GM12878 (cell line): ENCODE measurements around the gene ZNF142. TPM values are rescaled to one million over a fixed set of nuclear protein-coding genes. Genes with fewer than 3 reads are reported as not detected.

Experiments used
- BRCA1 ChIP-seq: IDR thresholded peaks from 2 replicates; pipeline ENCODE4 v1.6.1; 2011; ENCODE audit warnings: low read depth, low read length, improper control_type of control experiment
- GATAD2B ChIP-seq: fragments of 450-650 bp; conservative IDR thresholded peaks from 2 replicates; pipeline ENCODE4 v1.6.1; 2017; ENCODE audit warnings: low read depth, mild to moderate bottlenecking, moderate library complexity
- HDAC2 ChIP-seq: fragments of 200-600 bp; sonication (generic); IDR thresholded peaks from 2 replicates; pipeline ENCODE4 v1.6.1; 2017
- MXI1 ChIP-seq: fragments of 150-350 bp; IDR thresholded peaks from 2 replicates; pipeline ENCODE4 v1.6.1; 2011; ENCODE audit warnings: low read depth, mild to moderate bottlenecking, inconsistent platforms, low read length, improper control_type of control experiment
- NFIC ChIP-seq: IDR thresholded peaks from 2 replicates; pipeline ENCODE4 v1.6.1; 2012; ENCODE audit warnings: low read depth, mild to moderate bottlenecking, inconsistent platforms, low read length, moderate library complexity
- RFX5 ChIP-seq: IDR thresholded peaks from 2 replicates; pipeline ENCODE4 v1.6.1; 2011; ENCODE audit warnings: low read depth, low read length, improper control_type of control experiment
- SUZ12 ChIP-seq: fragments of 200-600 bp; sonication (generic); IDR thresholded peaks from one replicate; pipeline ENCODE4 v1.6.1; 2018; ENCODE audit warnings: antibody characterized with exemption, mild to moderate bottlenecking; ENCODE audit not compliant: unreplicated experiment
- TAF1 ChIP-seq: IDR thresholded peaks from 2 replicates; pipeline ENCODE4 v1.6.1; 2011; ENCODE audit warnings: mild to moderate bottlenecking, low read depth, low read length, borderline replicate concordance
- TBL1XR1 ChIP-seq: IDR thresholded peaks from 2 replicates; pipeline ENCODE4 v1.6.1; 2012; ENCODE audit warnings: low read depth, low read length, improper control_type of control experiment
- TCF7 ChIP-seq: IDR thresholded peaks from 2 replicates; pipeline ENCODE4 v1.6.1; 2014; ENCODE audit warnings: antibody characterized with exemption, borderline replicate concordance
- ZNF384 ChIP-seq: IDR thresholded peaks from 2 replicates; pipeline ENCODE4 v1.6.1; 2012; ENCODE audit warnings: low read depth, mild to moderate bottlenecking, low read length, improper control_type of control experiment, borderline replicate concordance
- polyA plus RNA-seq, 11 experiments: library from polyadenylated mRNA; depleted of rRNA in 4 of 11; unstranded in 6 of 11; stranded (reverse) in 5 of 11; fragments of >200 nt; fragmentation: Nextera tagmentation in 4 of 11; fragmentation: Illumina TruSeq in 1 of 11; extraction: Ambion mirVana in 4 of 11; extraction: Trizol in 1 of 11; gene quantifications; 1 replicate in 1 of 11; 2 replicates in 10 of 11; pipeline versions ENCODE4 v1.2.1 to v1.2.3, GENCODE V29; 2011 to 2016; ENCODE audit warnings: inconsistent platforms in 2 of 11, missing spikeins in 2 of 11, low read depth in 1 of 11
- total RNA-seq, 4 experiments: library from RNA; depleted of rRNA in 3 of 4; stranded (reverse); fragments of >200 nt in 3 of 4; fragmentation: Illumina TruSeq in 1 of 4; extraction: Trizol in 1 of 4; gene quantifications; 2 replicates each; pipeline versions ENCODE4 v1.2.1 to v1.2.3, GENCODE V29; 2013 to 2021
- TF ChIP-seq, protein P1 (sequence below): IDR thresholded peaks from 2 replicates; pipeline ENCODE4 v1.6.1; 2012; ENCODE audit warnings: low read depth, low read length, improper control_type of control experiment
- TF ChIP-seq, protein P2 (sequence below): IDR thresholded peaks from 2 replicates; pipeline ENCODE4 v1.6.1; 2012; ENCODE audit warnings: mild to moderate bottlenecking, low read depth, low read length
- TF ChIP-seq, protein P3 (sequence below): fragments of 450-650 bp; IDR thresholded peaks from 2 replicates; pipeline ENCODE4 v1.6.1; 2016; ENCODE audit warnings: mild to moderate bottlenecking, moderate library complexity, borderline replicate concordance
- TF ChIP-seq, protein P4 (sequence below): fragments of 450-650 bp; IDR thresholded peaks from 2 replicates; pipeline ENCODE4 v1.6.1; 2017; ENCODE audit warnings: mild to moderate bottlenecking, low read depth, inconsistent platforms; ENCODE audit not compliant: poor library complexity, severe bottlenecking
- TF ChIP-seq, protein P5 (sequence below): fragments of 150-350 bp; IDR thresholded peaks from 2 replicates; pipeline ENCODE4 v1.6.1; 2014; ENCODE audit warnings: mild to moderate bottlenecking, low read depth, low read length

The ZNF142 gene
- total and polyA plus RNA-seq, 10 of the 15 experiments (the other 5 are each of a cell fraction or from before 2014, with no cell fraction given): 1.3 to 40.9 (median 15.0) TPM

DNA sequence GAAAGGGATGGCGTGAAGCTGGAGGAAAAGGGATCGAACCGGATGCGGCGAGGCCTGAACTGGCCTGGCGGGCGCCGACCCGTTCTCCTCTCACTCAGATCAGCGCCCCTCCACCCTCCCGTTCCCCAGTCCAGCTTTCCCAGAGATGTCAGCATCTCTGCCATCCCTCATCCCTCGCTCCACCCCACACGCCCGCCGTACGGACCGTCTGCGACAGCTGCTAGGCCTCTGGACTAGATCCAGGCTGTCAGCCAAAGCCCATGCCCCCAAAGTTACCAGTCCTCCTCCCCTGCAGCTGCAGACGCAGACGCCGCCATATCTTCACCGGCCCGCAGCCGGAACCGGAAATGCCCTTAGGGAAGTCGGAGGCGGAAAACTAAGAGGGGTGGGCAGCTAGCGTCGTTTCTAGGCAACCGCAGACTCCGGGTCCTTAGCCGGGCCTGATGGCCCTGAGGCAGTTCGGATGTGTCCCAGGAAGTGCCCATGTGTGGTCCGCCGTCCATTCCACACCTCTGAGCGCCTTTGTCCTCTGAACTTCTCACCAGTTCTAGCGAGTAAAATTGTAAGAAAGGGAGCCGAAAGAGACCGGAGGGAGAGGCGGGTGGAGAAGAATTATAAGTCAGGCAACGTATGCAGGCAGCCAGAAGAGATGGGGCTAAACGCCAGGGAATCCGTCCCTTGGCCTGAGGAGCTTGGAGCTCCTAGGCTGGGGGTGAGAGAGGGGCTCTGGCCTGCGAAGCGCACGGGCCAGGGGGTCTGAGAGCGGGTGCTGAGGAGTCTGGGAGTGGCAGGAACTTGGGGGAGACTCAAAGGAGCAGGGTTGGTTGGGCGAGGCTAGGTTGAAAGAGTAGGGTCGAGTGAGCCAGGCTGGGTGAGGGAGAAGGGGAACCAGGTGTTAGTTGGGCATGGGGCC, 12.5 kb upstream of the ZNF142 start, which contains the start of the genes RNF25 and STK36 (continued):
- TF ChIP-seq, protein P1, sequence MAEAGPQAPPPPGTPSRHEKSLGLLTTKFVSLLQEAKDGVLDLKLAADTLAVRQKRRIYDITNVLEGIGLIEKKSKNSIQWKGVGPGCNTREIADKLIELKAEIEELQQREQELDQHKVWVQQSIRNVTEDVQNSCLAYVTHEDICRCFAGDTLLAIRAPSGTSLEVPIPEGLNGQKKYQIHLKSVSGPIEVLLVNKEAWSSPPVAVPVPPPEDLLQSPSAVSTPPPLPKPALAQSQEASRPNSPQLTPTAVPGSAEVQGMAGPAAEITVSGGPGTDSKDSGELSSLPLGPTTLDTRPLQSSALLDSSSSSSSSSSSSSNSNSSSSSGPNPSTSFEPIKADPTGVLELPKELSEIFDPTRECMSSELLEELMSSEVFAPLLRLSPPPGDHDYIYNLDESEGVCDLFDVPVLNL: no peak
- TF ChIP-seq TAF1 (peak; percentile 79), ZNF384 (no peak), RFX5 (no peak), TCF7 (no peak), BRCA1 (no peak), NFIC (no peak; the same call in 1 of the 2 replicates), GATAD2B (no peak), MXI1 (peak; percentile 84), HDAC2 (no peak), TBL1XR1 (no peak), SUZ12 (no peak)
- TF ChIP-seq, protein P2, sequence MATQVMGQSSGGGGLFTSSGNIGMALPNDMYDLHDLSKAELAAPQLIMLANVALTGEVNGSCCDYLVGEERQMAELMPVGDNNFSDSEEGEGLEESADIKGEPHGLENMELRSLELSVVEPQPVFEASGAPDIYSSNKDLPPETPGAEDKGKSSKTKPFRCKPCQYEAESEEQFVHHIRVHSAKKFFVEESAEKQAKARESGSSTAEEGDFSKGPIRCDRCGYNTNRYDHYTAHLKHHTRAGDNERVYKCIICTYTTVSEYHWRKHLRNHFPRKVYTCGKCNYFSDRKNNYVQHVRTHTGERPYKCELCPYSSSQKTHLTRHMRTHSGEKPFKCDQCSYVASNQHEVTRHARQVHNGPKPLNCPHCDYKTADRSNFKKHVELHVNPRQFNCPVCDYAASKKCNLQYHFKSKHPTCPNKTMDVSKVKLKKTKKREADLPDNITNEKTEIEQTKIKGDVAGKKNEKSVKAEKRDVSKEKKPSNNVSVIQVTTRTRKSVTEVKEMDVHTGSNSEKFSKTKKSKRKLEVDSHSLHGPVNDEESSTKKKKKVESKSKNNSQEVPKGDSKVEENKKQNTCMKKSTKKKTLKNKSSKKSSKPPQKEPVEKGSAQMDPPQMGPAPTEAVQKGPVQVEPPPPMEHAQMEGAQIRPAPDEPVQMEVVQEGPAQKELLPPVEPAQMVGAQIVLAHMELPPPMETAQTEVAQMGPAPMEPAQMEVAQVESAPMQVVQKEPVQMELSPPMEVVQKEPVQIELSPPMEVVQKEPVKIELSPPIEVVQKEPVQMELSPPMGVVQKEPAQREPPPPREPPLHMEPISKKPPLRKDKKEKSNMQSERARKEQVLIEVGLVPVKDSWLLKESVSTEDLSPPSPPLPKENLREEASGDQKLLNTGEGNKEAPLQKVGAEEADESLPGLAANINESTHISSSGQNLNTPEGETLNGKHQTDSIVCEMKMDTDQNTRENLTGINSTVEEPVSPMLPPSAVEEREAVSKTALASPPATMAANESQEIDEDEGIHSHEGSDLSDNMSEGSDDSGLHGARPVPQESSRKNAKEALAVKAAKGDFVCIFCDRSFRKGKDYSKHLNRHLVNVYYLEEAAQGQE: no peak
- TF ChIP-seq, protein P3, sequence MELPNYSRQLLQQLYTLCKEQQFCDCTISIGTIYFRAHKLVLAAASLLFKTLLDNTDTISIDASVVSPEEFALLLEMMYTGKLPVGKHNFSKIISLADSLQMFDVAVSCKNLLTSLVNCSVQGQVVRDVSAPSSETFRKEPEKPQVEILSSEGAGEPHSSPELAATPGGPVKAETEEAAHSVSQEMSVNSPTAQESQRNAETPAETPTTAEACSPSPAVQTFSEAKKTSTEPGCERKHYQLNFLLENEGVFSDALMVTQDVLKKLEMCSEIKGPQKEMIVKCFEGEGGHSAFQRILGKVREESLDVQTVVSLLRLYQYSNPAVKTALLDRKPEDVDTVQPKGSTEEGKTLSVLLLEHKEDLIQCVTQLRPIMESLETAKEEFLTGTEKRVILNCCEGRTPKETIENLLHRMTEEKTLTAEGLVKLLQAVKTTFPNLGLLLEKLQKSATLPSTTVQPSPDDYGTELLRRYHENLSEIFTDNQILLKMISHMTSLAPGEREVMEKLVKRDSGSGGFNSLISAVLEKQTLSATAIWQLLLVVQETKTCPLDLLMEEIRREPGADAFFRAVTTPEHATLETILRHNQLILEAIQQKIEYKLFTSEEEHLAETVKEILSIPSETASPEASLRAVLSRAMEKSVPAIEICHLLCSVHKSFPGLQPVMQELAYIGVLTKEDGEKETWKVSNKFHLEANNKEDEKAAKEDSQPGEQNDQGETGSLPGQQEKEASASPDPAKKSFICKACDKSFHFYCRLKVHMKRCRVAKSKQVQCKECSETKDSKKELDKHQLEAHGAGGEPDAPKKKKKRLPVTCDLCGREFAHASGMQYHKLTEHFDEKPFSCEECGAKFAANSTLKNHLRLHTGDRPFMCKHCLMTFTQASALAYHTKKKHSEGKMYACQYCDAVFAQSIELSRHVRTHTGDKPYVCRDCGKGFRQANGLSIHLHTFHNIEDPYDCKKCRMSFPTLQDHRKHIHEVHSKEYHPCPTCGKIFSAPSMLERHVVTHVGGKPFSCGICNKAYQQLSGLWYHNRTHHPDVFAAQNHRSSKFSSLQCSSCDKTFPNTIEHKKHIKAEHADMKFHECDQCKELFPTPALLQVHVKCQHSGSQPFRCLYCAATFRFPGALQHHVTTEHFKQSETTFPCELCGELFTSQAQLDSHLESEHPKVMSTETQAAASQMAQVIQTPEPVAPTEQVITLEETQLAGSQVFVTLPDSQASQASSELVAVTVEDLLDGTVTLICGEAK: peak; percentile 95
- TF ChIP-seq, protein P4, sequence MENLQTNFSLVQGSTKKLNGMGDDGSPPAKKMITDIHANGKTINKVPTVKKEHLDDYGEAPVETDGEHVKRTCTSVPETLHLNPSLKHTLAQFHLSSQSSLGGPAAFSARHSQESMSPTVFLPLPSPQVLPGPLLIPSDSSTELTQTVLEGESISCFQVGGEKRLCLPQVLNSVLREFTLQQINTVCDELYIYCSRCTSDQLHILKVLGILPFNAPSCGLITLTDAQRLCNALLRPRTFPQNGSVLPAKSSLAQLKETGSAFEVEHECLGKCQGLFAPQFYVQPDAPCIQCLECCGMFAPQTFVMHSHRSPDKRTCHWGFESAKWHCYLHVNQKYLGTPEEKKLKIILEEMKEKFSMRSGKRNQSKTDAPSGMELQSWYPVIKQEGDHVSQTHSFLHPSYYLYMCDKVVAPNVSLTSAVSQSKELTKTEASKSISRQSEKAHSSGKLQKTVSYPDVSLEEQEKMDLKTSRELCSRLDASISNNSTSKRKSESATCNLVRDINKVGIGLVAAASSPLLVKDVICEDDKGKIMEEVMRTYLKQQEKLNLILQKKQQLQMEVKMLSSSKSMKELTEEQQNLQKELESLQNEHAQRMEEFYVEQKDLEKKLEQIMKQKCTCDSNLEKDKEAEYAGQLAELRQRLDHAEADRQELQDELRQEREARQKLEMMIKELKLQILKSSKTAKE: no peak
- TF ChIP-seq, protein P5, sequence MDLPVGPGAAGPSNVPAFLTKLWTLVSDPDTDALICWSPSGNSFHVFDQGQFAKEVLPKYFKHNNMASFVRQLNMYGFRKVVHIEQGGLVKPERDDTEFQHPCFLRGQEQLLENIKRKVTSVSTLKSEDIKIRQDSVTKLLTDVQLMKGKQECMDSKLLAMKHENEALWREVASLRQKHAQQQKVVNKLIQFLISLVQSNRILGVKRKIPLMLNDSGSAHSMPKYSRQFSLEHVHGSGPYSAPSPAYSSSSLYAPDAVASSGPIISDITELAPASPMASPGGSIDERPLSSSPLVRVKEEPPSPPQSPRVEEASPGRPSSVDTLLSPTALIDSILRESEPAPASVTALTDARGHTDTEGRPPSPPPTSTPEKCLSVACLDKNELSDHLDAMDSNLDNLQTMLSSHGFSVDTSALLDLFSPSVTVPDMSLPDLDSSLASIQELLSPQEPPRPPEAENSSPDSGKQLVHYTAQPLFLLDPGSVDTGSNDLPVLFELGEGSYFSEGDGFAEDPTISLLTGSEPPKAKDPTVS: no peak
